ENCODE data around the gene GPD2. TPM values are rescaled to one million over a fixed set of nuclear protein-coding genes. Genes with fewer than 3 reads are reported as not detected.

The GPD2 gene
- total RNA-seq (11.3 TPM), polyA plus RNA-seq (1 to 10 TPM; 6.0 to 9.8 (median 7.7) TPM)

DNA sequence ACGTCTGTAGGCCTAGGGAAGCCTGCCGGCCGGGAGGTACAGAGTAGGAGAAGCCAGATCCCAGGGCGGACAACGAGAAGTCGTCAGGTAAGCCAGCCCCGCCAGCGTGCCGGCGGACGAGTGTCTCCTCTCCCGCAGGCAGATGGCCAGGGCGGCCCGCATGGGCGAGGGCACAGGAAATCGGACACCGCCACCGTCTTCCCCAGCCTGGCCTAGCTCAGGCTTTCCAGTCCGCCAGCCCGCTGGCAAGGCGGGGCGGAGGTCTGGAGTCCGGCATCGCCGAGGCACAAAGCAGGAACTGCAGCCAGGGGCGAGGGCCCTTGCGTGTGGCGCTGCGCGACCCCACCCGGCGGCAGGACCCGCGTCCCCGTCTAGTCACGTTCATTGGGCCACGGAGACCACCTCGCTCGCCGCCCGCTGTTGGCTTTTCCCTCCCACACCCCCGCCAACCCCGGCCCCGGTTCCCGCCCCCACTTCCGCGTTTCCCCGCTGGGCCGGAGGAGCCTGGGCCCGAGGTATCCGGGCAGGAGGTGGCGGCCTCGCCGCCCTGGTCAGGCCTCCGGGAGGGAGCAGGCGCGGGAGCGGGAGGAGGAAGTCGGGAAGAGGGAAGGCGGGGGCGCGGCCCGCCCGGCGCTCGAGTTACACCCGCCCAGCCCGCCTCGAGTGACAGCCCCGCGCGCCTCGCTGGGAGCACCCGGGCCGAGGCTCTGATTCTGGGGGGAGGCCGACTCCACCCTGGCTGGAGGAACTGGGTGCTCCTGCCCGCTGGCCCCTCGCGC lies at the start of gene GPD2:
GPD2 (plus strand) TSS at position 662 of the 779 bp plus-strand sequence. CDS start 39,727 bp downstream, outside the sequence.
- Histone ChIP-seq H3K36me3 (ENCODE audit: control insufficient read depth, insufficient read depth, low read length) (no peaks in the 10 kb centered on the region), H3K9me3 (ENCODE audit: control insufficient read depth in 2 of 2, low read length in 2 of 2) (no peaks in the 10 kb centered on the region), H3K27ac (ENCODE audit: insufficient read depth, low read length, poor library complexity, severe bottlenecking) (peak within 1 kb of the TSS; percentile 75), H3K4me3 (ENCODE audit: low read depth, low read length) (peak within 1 kb of the TSS; percentile 92), H3K4me1 (ENCODE audit: control insufficient read depth, insufficient read depth, low read length, poor library complexity, severe bottlenecking) (peaks cover 17% of the 10 kb centered on the region), H3K27me3 (ENCODE audit: control insufficient read depth, insufficient read depth, low read length) (no peaks in the 10 kb centered on the region)
- Mint-ChIP-seq H3K36me3 (peaks cover 7% of the 10 kb centered on the region), H3K9me3 (peaks cover 0 to 2% (median 0%) of the 10 kb centered on the region in 7 donors), H3K27ac (peak within 1 kb of the TSS; percentile 95 to 97 (median 95)), H3K27me3 (no peaks in the 10 kb centered on the region), H3K4me3 (peak within 1 kb of the TSS; percentile 89 to 98 (median 94)), H3K4me1 (peaks cover 27 to 48% (median 36%) of the 10 kb centered on the region in 4 donors)
- DNase-seq: peak; percentile 62 to 65 (median 63)
- ATAC-seq (ENCODE audit: low read depth in 2 of 2): peak; percentile 60 to 61

DNA sequence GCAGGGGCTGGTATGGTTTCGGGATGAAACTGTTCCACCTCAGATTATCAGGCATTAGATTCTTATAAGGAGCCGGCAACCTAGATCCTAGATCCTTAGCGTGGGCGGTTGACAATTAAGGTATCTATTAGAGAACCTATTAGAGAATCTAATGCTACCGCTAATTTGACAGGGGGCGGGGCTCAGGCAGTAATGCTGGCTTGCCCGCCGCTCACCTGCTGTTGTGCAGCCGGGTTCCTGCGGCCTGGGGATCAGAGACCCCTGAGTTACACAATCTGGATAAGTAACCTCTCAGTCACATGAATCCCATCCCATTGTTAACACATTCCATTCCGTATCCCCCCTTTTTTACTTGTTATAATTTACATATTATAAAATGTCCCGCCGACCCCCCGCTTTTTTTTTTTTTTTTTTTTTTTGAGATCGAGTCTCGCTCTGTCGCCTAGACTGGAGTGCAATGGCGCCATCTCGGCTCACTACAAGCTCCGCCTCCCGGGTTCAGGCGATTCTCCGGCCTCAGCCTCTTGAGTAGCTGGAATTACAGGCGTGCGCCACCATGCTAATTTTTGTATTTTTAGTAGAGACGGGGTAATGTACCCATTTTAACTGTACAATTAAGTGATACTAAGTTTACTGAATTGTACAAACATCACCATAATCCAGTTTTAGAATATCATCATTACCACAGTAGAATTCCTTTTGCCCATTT lies 42.0 kb upstream of the GPD2 start:
- Mint-ChIP-seq H3K27ac (no peak overlapping the region), H3K9me3 (no peaks in the 10 kb centered on the region), H3K27me3 (peaks cover 6% of the 10 kb centered on the region), H3K36me3 (no peaks in the 10 kb centered on the region), H3K4me3 (no peak overlapping the region), H3K4me1 (peaks cover under 1 to 14% (median 9%) of the 10 kb centered on the region in 4 donors)
- Histone ChIP-seq H3K27ac (ENCODE audit: insufficient read depth, low read length, poor library complexity, severe bottlenecking) (no peak overlapping the region), H3K27me3 (ENCODE audit: control insufficient read depth, insufficient read depth, low read length) (no peaks in the 10 kb centered on the region), H3K9me3 (ENCODE audit: control insufficient read depth in 2 of 2, low read length in 2 of 2) (no peaks in the 10 kb centered on the region), H3K4me1 (ENCODE audit: control insufficient read depth, insufficient read depth, low read length, poor library complexity, severe bottlenecking) (no peaks in the 10 kb centered on the region), H3K36me3 (ENCODE audit: control insufficient read depth, insufficient read depth, low read length) (no peaks in the 10 kb centered on the region), H3K4me3 (ENCODE audit: low read depth, low read length) (no peak overlapping the region)
- ATAC-seq (ENCODE audit: low read depth in 2 of 2): no peak
- no peak for DNase-seq

DNA sequence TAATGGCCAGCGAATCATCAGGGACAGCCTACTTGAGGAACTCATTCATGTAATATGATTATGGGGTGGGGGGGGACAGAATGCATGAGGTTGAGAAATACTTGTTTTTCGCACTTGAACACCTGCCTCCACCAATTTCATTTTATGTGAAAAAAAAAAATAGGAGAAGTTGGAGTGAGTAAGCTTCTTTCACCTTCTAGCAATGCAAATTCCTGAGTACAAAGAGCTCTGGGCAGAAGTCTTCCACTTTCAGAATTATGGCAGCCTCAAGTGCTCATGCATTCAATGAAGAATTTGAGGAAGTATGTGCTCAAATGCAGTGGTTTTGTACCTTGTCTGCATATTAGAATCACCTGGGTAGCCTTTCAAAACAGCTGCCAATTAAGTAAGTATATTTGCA lies 40.1 kb upstream of the GPD2 start:
- H3K9me3 Mint-ChIP-seq: peaks cover 0 to 6% (median 0%) of the 10 kb centered on the region in 7 donors
- Histone ChIP-seq H3K36me3 (ENCODE audit: control insufficient read depth, insufficient read depth, low read length) (no peaks in the 10 kb centered on the region), H3K27ac (ENCODE audit: insufficient read depth, low read length, poor library complexity, severe bottlenecking) (no peak overlapping the region), H3K9me3 (ENCODE audit: control insufficient read depth in 2 of 2, low read length in 2 of 2) (no peaks in the 10 kb centered on the region), H3K4me1 (ENCODE audit: control insufficient read depth, insufficient read depth, low read length, poor library complexity, severe bottlenecking) (peaks cover 9% of the 10 kb centered on the region), H3K27me3 (ENCODE audit: control insufficient read depth, insufficient read depth, low read length) (no peaks in the 10 kb centered on the region), H3K4me3 (ENCODE audit: low read depth, low read length) (no peak overlapping the region)
- H3K27ac Mint-ChIP-seq: no peak overlapping the region
- peaks cover 5% of the 10 kb centered on the region for H3K36me3 Mint-ChIP-seq
- peaks cover 16 to 29% (median 23%) of the 10 kb centered on the region in 4 donors for H3K4me1 Mint-ChIP-seq
- H3K4me3 Mint-ChIP-seq: peak overlapping the region in 1 of 4 donors; percentile 97
- peaks cover 22% of the 10 kb centered on the region for H3K27me3 Mint-ChIP-seq
- DNase-seq: no peak
- no peak for ATAC-seq (ENCODE audit: low read depth in 2 of 2)

DNA sequence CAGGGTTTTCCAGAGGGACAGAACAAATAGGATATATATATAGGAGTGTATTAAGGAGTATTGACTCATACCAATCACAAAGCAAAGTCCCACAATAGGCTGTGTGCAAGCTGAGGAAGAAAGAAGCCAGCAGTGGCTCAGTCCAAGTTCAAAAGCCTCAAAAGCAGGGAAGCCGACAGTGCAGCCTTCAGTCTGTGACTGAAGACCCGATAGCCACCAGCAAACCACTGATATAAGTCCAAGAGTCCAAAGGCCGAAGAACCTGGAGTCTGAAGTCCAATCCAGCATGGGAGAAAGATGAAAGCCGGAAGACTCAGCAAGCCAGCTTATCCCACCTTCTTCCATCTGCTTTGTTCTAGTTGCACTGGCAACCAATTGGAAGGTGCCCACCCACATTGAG lies 39.0 kb upstream of the GPD2 start:
- H3K27me3 ChIP-seq (ENCODE audit: control insufficient read depth, insufficient read depth, low read length): no peaks in the 10 kb centered on the region
- no peak for DNase-seq
- peaks cover 21 to 32% (median 27%) of the 10 kb centered on the region in 4 donors for H3K4me1 Mint-ChIP-seq
- ATAC-seq (ENCODE audit: low read depth in 2 of 2): no peak
- no peak overlapping the region for H3K27ac ChIP-seq (ENCODE audit: insufficient read depth, low read length, poor library complexity, severe bottlenecking)
- no peak overlapping the region for H3K4me3 ChIP-seq (ENCODE audit: low read depth, low read length)
- peaks cover 0 to 6% (median 0%) of the 10 kb centered on the region in 7 donors for H3K9me3 Mint-ChIP-seq
- no peaks in the 10 kb centered on the region for H3K36me3 ChIP-seq (ENCODE audit: control insufficient read depth, insufficient read depth, low read length)
- peak overlapping the region in 2 of 4 donors; percentile 31 to 97 for H3K4me3 Mint-ChIP-seq
- H3K36me3 Mint-ChIP-seq: peaks cover 5% of the 10 kb centered on the region
- peaks cover 9% of the 10 kb centered on the region for H3K4me1 ChIP-seq (ENCODE audit: control insufficient read depth, insufficient read depth, low read length, poor library complexity, severe bottlenecking)
- no peak overlapping the region for H3K27ac Mint-ChIP-seq
- no peaks in the 10 kb centered on the region for H3K9me3 ChIP-seq (ENCODE audit: control insufficient read depth in 2 of 2, low read length in 2 of 2)
- peaks cover 21% of the 10 kb centered on the region for H3K27me3 Mint-ChIP-seq

DNA sequence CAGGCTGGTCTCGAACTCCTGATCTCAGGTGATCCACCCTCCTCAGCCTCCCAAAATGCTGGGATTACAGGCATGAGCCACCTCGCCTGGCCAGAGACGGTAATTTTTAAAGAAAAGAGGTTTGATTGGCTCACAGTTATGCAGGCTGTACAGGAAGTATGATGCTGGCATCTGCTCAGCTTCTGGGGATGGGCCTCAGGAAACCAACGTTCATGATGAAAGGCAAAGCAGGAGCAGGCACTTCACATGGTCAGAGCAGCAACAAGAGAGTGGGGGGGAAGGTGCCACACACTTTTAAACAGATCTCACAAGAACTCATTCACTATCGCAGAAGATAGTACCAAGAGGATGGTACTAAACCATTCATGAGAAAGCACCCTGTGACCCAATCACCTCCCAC lies 38.0 kb upstream of the GPD2 start:
- peak overlapping the region in 3 of 4 donors; percentile 30 to 97 (median 35) for H3K4me3 Mint-ChIP-seq
- H3K27me3 Mint-ChIP-seq: peaks cover 19% of the 10 kb centered on the region
- peaks cover 0 to 6% (median 0%) of the 10 kb centered on the region in 7 donors for H3K9me3 Mint-ChIP-seq
- H3K27ac Mint-ChIP-seq: peak overlapping the region in 2 of 3 donors; percentile 4 to 7
- H3K27ac ChIP-seq (ENCODE audit: insufficient read depth, low read length, poor library complexity, severe bottlenecking): no peak overlapping the region
- H3K9me3 ChIP-seq (ENCODE audit: control insufficient read depth in 2 of 2, low read length in 2 of 2): no peaks in the 10 kb centered on the region
- peaks cover 5% of the 10 kb centered on the region for H3K36me3 Mint-ChIP-seq
- peaks cover 21 to 32% (median 27%) of the 10 kb centered on the region in 4 donors for H3K4me1 Mint-ChIP-seq
- ATAC-seq (ENCODE audit: low read depth in 2 of 2): no peak
- H3K4me3 ChIP-seq (ENCODE audit: low read depth, low read length): no peak overlapping the region
- no peaks in the 10 kb centered on the region for H3K27me3 ChIP-seq (ENCODE audit: control insufficient read depth, insufficient read depth, low read length)
- peaks cover 9% of the 10 kb centered on the region for H3K4me1 ChIP-seq (ENCODE audit: control insufficient read depth, insufficient read depth, low read length, poor library complexity, severe bottlenecking)
- no peaks in the 10 kb centered on the region for H3K36me3 ChIP-seq (ENCODE audit: control insufficient read depth, insufficient read depth, low read length)
- DNase-seq: peak in 1 of 3 donors; percentile 29

DNA sequence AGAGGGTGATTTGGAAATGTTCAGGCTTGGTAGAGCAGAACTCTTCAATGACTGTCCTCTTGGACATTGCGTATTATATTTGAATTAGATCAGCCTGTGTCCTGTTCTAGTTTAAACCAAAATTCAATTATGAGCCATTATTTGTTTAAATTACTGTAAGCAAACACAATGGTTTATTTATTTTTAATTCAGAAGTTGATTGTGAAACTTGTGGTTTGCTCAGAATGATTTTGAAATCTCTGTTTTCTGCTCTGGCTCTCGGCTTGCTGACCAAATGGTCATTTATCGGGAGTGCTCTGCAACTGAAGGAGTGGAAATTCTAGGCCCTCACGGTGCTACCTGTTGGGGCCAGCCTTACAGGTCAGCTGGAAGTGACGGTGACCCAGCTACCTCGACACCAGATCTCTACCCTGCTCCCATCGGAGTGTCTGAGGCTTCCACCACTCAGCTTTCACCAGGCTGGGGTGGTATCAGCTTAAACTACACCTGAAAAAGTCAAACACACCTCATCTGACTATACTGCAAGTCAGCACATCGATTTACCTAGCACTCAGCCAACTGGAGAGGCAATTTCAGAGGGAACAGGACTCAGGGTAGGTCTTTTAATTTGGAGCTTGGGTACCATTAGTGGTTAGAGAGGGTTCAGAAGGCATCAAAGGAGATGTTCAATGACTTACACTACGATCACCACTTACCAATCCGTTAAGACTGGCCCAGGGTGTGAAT lies 36.8 kb upstream of the GPD2 start:
- Mint-ChIP-seq H3K27ac (peak overlapping the region; percentile 97 to 99 (median 98)), H3K9me3 (peaks cover 0 to 6% (median 0%) of the 10 kb centered on the region in 7 donors), H3K27me3 (peaks cover 19% of the 10 kb centered on the region), H3K4me1 (peaks cover 21 to 32% (median 25%) of the 10 kb centered on the region in 4 donors), H3K36me3 (peaks cover 5% of the 10 kb centered on the region), H3K4me3 (peak overlapping the region; percentile 91 to 98 (median 94))
- DNase-seq: peak in 1 of 3 donors; percentile 3
- no peaks in the 10 kb centered on the region for H3K36me3 ChIP-seq (ENCODE audit: control insufficient read depth, insufficient read depth, low read length)
- peak in 1 of 2 donors; percentile 3 for ATAC-seq (ENCODE audit: low read depth in 2 of 2)
- peak overlapping the region; percentile 89 for H3K27ac ChIP-seq (ENCODE audit: insufficient read depth, low read length, poor library complexity, severe bottlenecking)
- H3K9me3 ChIP-seq (ENCODE audit: control insufficient read depth in 2 of 2, low read length in 2 of 2): no peaks in the 10 kb centered on the region
- H3K4me3 ChIP-seq (ENCODE audit: low read depth, low read length): peak overlapping the region; percentile 96
- H3K4me1 ChIP-seq (ENCODE audit: control insufficient read depth, insufficient read depth, low read length, poor library complexity, severe bottlenecking): peaks cover 9% of the 10 kb centered on the region
- H3K27me3 ChIP-seq (ENCODE audit: control insufficient read depth, insufficient read depth, low read length): no peaks in the 10 kb centered on the region

All from CD4-positive, CD25-positive, alpha-beta regulatory T cell (primary cell).